ENCODE data around the gene UBE2R2. TPM values are rescaled to one million over a fixed set of nuclear protein-coding genes. Genes with fewer than 3 reads are reported as not detected.
A peak's percentile ranks its signal among the peaks of the same experiment; 100 is the strongest.

UBE2R2 gene
- total and polyA plus RNA-seq, 10 of the 15 experiments (the other 5 are each of a cell fraction or from before 2014, with no cell fraction given) = 7.2 to 32.8 (median 17.2) TPM

- TF ChIP-seq NR2F1 (conservative IDR thresholded peaks at IDR 0.05) = no peak
- TF ChIP-seq ZBED1 (IDR thresholded peaks at IDR 0.05; ENCODE audit: borderline replicate concordance) = peak; percentile 62; the same call in 1 of the 2 replicates
- TF ChIP-seq MTA3 (IDR thresholded peaks at IDR 0.05; ENCODE audit: borderline replicate concordance, low read length) = peak; percentile 71; the same call in 1 of the 2 replicates
- peak; percentile 73; the same call in 1 of the 2 replicates for TF ChIP-seq FOXM1 (IDR thresholded peaks at IDR 0.05; ENCODE audit: low read depth, low read length)
These were observed 139.6 kb downstream of the UBE2R2 start (continued) for GRCh38 chr9:33956544-33956943.

- Histone ChIP-seq H3K27ac (ENCODE audit: control insufficient read depth, insufficient read depth) (no peak overlapping the region), H4K20me1 (ENCODE audit: control insufficient read depth, insufficient read depth) (no peaks in the 10 kb centered on the region), H3K4me2 (ENCODE audit: control insufficient read depth, insufficient read depth) (no peak overlapping the region), H3K36me3 (ENCODE audit: control insufficient read depth in 2 of 2, insufficient read depth in 2 of 2, low read length in 1 of 2) (peaks cover 2 to 21% of the 10 kb centered on the region in 2 experiments), H3K79me2 (ENCODE audit: control insufficient read depth, insufficient read depth, low read length) (no peaks in the 10 kb centered on the region), H3K9me3 (replicated peaks; ENCODE audit: control insufficient read depth, insufficient read depth, low read length) (no peaks in the 10 kb centered on the region), H3K4me3 (no peak overlapping the region), H3K4me1 (ENCODE audit: control insufficient read depth, insufficient read depth, low read length) (peaks cover 4% of the 10 kb centered on the region; the same call in 1 of the 2 replicates), H3K9ac (ENCODE audit: control insufficient read depth, insufficient read depth, low read length) (no peak overlapping the region), H2AFZ (ENCODE audit: control insufficient read depth, low read depth, low read length) (no peak overlapping the region), H3K27me3 (replicated peaks in 1 of 2; ENCODE audit: control insufficient read depth in 2 of 2, insufficient read depth in 2 of 2, low read length in 1 of 2) (no peaks in the 10 kb centered on the region)
- DNase-seq (ENCODE audit: low read depth, low spot score) (no peak), ATAC-seq (no peak), FAIRE-seq (no peak)
- ChIA-PET RAD21 (ENCODE audit: unreplicated experiment) (no interaction called here), SMC1A (ENCODE audit: uncharacterized antibody, unreplicated experiment) (interaction anchor here (0.8 kb wide), 1 partner anchor 71 kb away, joined by 3 read pairs; no protein-coding TSS in a partner anchor), CTCF (no interaction called here), POLR2A (no interaction called here)
- intact Hi-C loops (cut with micrococcal nuclease; ENCODE audit: unreplicated experiment) = no loop called here
- BruUV-seq (replicated peaks) = no TSS peak
- WGBS (ENCODE audit: insufficient coverage, insufficient replicate concordance, low lambda C conversion rate, missing lambda C conversion rate) = 98% methylated on average over 2 of the region's 2 CpGs
- in situ Hi-C loops (cut with MboI) = no loop called here
- TF ChIP-seq TCF3 (IDR thresholded peaks at IDR 0.05; ENCODE audit: borderline replicate concordance, insufficient read depth, low read depth, low read length) = no peak
- TF ChIP-seq IRF5 (IDR thresholded peaks at IDR 0.05; ENCODE audit: borderline replicate concordance) = no peak
- no peak for TF ChIP-seq HDGF (IDR thresholded peaks at IDR 0.05)
- no peak for TF ChIP-seq NR2C1 (IDR thresholded peaks at IDR 0.05)
- no peak for TF ChIP-seq GABPA (IDR thresholded peaks at IDR 0.05; ENCODE audit: low read depth)
- no peak for TF ChIP-seq SMAD5 (IDR thresholded peaks at IDR 0.05; ENCODE audit: low read depth)
- TF ChIP-seq RELB (IDR thresholded peaks at IDR 0.05; ENCODE audit: low read depth) = no peak
- no peak for TF ChIP-seq E2F4 (IDR thresholded peaks at IDR 0.05; ENCODE audit: low read depth, low read length)
- no peak for TF ChIP-seq RBBP5 (conservative IDR thresholded peaks at IDR 0.05)
- TF ChIP-seq ZNF24 (IDR thresholded peaks at IDR 0.05) = no peak
- TF ChIP-seq CBFB (IDR thresholded peaks at IDR 0.05; ENCODE audit: low read depth) = no peak
- no peak for TF ChIP-seq STAT1 (conservative IDR thresholded peaks at IDR 0.05)
- TF ChIP-seq RAD51 (IDR thresholded peaks at IDR 0.05) = no peak
- no peak for TF ChIP-seq HDAC2 (IDR thresholded peaks at IDR 0.05)
- no peak for TF ChIP-seq SKIL (IDR thresholded peaks at IDR 0.05; ENCODE audit: low read depth, poor library complexity, severe bottlenecking)
- TF ChIP-seq RCOR1 (conservative IDR thresholded peaks at IDR 0.05; ENCODE audit: low read depth, low read length) = no peak
- TF ChIP-seq MTA3 (IDR thresholded peaks at IDR 0.05; ENCODE audit: borderline replicate concordance, low read length) = no peak
These were observed 142.8 kb downstream of the UBE2R2 start for GRCh38 chr9:33959725-33960124.

Measured in GM12878 (cell line).